Suprapubic skin (tissue), 4 donors: ENCODE measurements around the gene CRABP2.

ENCODE experiments used
- CTCF ChIP-seq, 2 donors: fragments of 200-600 bp in 1 of 2; fragments of 450-650 bp in 1 of 2; sonication (generic) in 1 of 2; IDR thresholded peaks; one replicate each; pipeline ENCODE4 v1.5.1; 2016 to 2019; ENCODE audit warnings: antibody characterized with exemption in 2 of 2, mild to moderate bottlenecking in 1 of 2, moderate library complexity in 1 of 2
- EP300 ChIP-seq: sonication (generic); formaldehyde crosslinking; IDR thresholded peaks from one replicate; pipeline ENCODE4 v1.6.1; 2017; ENCODE audit warnings: antibody characterized with exemption
- POLR2AphosphoS5 ChIP-seq, 3 donors: sonication (generic); formaldehyde crosslinking; IDR thresholded peaks; one replicate each; pipeline ENCODE4 v1.6.1; 2017; ENCODE audit warnings: antibody characterized with exemption in 3 of 3

DNA sequence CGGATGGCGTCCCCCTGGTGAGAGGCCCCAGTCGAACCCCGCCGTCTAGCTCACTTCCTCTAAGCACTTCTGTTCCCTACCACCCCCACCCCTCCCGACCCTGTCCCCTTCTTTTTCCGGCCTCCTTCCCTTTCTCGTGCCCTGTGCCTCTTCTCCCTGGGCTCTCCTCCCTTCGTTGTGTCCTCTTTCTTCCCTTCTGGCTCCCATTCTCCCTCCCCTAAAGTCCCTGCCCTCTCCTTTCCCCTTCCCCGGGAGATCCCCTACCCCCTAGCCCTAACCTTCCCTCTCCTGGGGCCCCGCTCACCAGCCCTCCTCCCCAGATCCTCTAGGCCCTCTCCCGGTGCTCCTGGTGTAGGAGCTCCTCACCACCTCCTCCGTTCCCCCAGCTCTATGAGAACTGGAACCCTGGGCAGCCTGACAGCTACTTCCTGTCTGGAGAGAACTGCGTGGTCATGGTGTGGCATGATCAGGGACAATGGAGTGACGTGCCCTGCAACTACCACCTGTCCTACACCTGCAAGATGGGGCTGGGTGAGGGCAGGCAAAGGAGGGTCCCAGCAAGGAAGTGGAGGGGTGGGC lies 47.6 kb downstream of the CRABP2 start:
- TF ChIP-seq POLR2AphosphoS5 (IDR thresholded peaks at IDR 0.05) (no peak), CTCF (IDR thresholded peaks at IDR 0.05) (no peak), EP300 (no peak)
